GM10266 (cell line): ENCODE measurements around the gene RABGEF1.

Experiments used
- DNase-seq: peaks from one replicate; pipeline ENCODE4 v3.0.0; 2012; ENCODE audit errors: extremely low spot score
- CTCF ChIP-seq: IDR thresholded peaks from 2 replicates; pipeline ENCODE4 v1.5.1; 2012; ENCODE audit warnings: mild to moderate bottlenecking, low read depth; ENCODE audit not compliant: control insufficient read depth, insufficient read depth; ENCODE audit errors: missing control alignments

RABGEF1 gene

GRCh38 chr7:66847879-66848790, 107.6 kb downstream of the RABGEF1 start:
- TF ChIP-seq CTCF = no peak
- no peak for DNase-seq

DNA sequence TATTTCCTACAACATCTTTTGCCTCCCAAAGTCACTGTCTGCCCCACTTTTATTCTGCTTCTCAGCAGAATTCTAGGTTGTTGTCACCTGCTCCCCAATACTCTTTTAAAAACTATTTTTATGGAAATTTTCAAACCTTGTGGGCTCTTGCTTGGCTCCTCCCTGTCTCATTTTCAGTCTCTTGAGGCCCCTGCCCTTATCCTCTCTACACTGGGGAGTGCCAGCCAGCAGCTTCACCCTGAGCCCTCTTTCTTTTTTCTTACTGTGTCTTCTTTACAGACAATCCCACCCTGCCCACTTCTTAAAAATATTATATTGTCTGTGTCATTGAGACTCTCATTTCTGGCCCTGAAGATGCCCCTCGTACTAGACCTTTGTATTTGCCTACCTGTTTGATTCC, 118.8 kb downstream of the RABGEF1 start:
- no peak for DNase-seq
- no peak for TF ChIP-seq CTCF

- no peak for TF ChIP-seq CTCF
- DNase-seq = no peak
Measured at GRCh38 chr7:66859794-66860645, 119.5 kb downstream of the RABGEF1 start.

- no peak for TF ChIP-seq CTCF
- DNase-seq = no peak
Measured at GRCh38 chr7:66860767-66861166, 120.2 kb downstream of the RABGEF1 start.
